GM19238 (cell line): ENCODE measurements around the gene ALOXE3.
"Not testable (repeated sequence)": the region's sequence is repeated elsewhere in the genome, so short reads cannot be mapped to it uniquely, and the experiment has no call there.

Experiments
- DNase-seq: peaks from one replicate; pipeline ENCODE4 v3.0.0; 2011; ENCODE audit warnings: low spot score; ENCODE audit not compliant: insufficient read length

ALOXE3 gene

GRCh38 chr17:8122422-8122923 lies 4.2 kb upstream of the ALOXE3 start:
- no peak for DNase-seq

DNA sequence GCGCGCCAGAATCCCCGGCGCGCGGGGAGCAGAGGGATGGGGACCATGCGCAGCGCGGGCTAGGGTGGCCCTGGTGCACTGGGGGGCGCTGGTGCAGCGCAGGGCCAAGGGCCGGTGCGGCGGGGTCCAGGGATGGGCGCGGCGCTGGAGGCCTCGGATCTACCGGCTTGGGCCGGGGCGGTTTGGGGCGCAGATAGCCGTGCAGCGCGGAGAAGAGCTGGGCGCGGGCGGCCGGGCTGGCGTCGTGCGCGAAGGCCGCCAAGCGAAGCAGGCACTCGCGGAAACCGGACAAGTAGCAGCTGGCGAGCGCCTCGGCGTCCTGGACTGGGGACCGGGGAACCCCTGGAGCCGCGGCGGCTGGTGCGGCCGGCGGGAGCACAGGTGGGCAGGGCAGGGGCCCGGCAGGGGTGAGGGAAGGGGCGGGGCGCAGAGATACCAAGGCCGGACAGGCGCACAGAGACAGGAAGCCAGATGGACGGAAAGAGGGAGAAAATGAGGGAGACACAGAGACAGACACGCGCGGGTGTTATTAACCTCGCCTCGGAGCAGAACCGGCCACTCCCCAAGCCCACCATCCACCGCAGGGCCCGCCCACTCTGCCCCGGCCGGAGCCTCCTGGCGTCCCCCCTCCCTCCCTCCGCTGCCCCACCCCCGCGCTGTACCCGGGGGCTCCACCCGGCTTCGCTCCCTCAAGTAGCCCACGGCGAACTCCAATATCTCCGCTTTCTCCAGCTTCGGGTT lies 3.5 kb upstream of the ALOXE3 start:
- DNase-seq: peak; percentile 53

GRCh38 chr17:8121407-8121680 lies 3.0 kb upstream of the ALOXE3 start:
- no peak for DNase-seq

GRCh38 chr17:8120520-8121406 lies 2.4 kb upstream of the ALOXE3 start:
- no peak for DNase-seq

GRCh38 chr17:8119581-8120519 lies 1.5 kb upstream of the ALOXE3 start:
- no peak for DNase-seq

- peak; percentile 73 for DNase-seq
These were observed 661 bp upstream of the ALOXE3 start for GRCh38 chr17:8118769-8119580.

DNA sequence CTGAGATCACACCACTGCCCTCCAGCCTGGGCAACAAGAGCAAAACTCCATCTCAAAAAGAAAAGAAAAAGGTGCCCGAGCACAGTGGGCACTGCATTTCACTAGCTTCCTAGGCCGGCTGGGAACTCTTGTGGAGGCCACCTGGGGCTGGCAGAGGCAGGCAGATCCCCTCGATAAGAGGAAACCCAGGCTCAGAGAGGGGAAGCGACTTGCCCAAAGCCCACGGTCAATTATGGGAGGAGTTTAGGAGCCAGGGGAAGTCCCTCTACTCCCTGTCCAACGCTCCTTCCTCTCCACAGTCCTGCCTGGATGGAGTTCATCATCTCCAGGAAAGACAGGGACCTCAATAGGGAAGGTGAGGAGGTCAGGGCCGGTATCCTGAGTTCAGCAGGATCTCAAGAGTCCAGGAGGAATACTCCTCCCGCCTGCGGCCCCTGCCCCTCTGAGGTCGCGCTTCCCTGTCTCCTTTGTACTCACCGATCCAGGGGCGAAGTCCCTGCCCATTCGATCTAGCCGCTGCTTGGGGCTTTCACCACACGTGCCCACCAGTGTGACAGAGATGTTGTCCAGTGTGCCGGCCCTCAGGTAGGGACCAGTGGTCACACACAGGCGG lies 841 bp downstream of the ALOXE3 start:
- DNase-seq: no peak

DNA sequence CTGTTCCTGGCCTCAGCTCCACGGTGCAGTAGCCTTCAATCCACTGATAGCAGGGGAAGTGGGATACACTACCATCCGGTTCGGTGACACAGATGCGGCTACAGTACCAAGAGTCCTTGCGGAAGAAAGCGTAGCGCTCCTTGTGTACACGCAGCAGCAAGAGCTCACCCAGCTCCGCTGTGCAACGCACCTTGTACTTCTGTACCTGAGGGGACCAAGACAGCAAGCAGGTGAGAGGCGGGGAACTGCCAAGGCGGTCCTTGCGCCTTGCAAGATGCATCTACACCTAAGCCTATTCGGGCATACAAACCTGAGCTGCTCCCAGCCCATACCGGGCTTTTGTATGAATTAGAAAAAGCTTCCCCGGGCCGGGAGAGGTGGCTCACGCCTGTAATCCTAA lies 1.5 kb downstream of the ALOXE3 start:
- DNase-seq: no peak

GRCh38 chr17:8110907-8111306 lies 7.4 kb downstream of the ALOXE3 start:
- no peak for DNase-seq

DNA sequence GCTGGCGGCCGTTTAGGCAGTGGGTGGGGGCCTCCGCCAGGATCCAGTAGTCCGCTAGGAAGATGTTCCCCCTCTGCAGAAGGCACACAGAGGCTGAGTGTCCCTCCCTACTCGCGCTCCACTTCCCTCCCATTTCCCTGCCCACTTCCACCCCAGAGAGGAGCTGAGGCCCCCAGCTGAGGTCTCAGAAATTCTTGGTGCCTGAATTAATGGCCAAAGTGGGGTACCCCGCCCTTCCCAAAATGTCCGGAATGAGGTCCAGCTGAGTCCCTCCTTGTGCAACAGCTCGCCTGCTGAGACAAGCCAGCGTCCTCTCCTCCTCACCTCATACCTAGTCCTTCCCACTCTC lies 7.9 kb downstream of the ALOXE3 start:
- DNase-seq: no peak

GRCh38 chr17:8109661-8110455 lies 8.5 kb downstream of the ALOXE3 start:
- peak; percentile 76 for DNase-seq

- no peak for DNase-seq
These were observed 9.2 kb downstream of the ALOXE3 start for GRCh38 chr17:8108972-8109660.

DNA sequence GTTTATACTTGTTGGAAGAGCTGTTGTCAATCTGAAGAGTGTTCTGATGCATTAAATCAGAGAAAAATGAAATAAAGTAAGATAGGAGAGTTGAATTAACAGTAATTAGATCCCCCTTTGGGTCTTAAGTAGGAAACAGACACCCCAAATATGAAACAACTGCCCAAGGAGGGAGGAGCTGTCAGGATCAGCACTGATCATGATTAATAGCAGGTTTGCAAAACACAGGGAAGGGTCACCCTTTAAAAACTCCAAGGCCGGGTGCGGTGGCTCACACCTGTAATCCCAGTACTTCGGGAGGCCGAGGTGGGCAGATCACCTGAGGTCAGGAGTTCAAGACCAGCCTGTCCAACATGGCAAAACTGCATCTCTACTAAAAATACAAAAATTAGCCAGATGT lies 11.3 kb downstream of the ALOXE3 start:
- not testable (repeated sequence) for DNase-seq

- no peak for DNase-seq
These were observed 12.3 kb downstream of the ALOXE3 start for GRCh38 chr17:8105957-8106398.

GRCh38 chr17:8104911-8105310 lies 13.4 kb downstream of the ALOXE3 start:
- no peak for DNase-seq

DNA sequence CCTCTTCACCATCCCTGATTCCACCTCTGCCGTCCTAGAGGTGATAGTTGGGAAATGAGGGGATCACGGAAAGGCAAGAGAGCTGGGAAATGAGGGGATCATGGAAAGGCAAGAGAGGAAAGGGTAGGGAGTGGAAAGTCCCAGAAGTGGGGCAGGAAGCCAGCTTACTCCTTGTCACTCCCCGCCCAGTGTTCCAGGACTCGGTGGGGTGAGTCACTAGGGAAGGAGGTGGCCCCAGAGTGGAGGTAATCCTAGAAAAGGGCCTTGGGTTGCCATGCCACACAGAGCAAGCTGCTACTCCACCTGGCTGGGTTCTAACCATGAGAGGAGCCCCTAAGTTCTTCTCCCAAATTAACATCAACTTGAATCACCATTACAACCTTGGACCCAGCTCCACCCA lies 14.8 kb downstream of the ALOXE3 start:
- DNase-seq: no peak

GRCh38 chr17:8101721-8102120 lies 16.6 kb downstream of the ALOXE3 start:
- no peak for DNase-seq

DNA sequence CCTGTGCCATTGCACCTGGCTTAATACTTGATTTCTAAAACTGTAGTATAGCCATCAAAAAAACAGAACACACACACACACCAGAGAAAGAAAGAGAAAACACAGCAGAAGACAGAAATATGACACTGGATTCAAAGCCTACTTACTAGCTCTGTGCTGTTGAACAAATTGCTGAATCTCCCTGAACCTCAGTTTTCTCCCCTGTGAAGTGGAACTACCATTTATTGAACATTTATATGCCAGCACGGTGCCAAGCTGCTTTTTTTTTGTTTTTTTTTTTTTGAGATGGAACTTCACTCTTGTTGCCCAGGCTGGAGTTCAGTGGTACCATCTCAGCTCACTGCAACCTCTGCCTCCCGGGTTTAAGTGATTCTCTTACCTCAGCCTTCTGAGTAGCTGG lies 17.6 kb downstream of the ALOXE3 start:
- no peak for DNase-seq

DNA sequence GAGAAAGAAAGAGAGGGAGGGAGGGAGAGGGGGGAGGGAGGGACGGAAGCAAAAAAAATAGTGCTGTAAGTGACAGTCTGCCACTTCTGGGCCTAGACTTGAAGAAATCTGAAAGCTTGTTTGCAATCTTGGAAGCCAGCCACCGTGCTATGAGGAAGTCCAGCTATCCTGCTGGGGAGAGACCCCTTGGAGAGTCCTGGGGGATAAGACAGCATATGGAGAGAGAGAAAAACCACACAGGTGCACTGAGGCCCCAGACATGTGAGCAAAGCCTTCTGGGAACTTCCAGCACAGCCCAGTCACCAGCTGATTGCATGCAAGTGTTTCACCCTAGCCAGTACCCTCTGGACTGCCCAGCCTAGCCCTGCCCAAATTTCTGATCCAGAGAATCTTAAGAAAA lies 18.2 kb downstream of the ALOXE3 start:
- DNase-seq: no peak
